NCI-H2196 (cell line): ENCODE data around the gene MPP7.
"Not testable (repeated sequence)": the region's sequence is repeated elsewhere in the genome, so short reads cannot be mapped to it uniquely, and the experiment has no call there.

Source experiments
- DNase-seq: peaks from one replicate; lab custom pipeline; 2025; ENCODE audit not compliant: unreplicated experiment; lab: John Stamatoyannopoulos, UW

MPP7 gene

DNA sequence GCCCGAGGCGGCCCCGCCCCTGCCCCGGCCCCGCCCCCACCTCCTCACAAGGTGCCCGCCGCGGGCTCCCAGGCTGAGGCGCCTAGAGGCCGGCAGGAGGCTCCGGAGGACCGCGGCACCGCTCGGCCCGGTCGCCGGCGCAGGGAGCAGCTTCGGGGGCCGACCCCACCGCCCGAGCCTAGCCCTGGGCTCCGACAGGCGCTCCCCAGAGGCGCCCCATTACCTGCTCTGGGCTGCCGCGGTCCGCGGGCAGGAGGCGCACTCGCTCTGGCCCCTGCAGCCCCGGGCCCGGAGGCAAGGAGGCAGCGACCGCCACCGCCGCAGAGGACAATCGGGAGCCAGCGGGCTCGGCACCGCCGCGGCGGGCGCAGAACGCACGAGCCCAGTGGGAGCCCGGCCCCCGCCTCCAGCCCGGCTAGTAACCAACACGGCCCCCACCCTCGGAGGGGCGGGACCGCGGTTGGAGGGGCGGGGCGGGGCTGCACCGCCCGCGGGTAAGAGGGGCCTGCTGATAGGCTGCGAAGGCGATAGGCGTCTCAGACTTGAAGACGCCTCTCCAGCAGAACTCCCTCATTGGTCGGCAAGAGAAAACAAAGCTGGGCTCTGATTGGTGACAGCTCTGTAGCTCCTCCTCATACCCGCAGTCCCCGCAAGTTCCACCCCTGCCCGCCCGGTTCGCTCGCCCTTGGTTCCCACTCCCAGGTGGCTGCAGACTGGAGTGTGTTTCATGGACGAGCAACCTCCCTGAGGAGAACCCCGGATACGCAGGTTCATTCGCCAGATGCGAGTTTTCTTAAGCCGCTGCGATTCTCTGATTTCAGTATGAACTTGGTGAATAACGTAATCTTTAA, at the start of gene MPP7:
Gene MPP7 (minus strand): TSS at position 427 of the 851 bp plus-strand sequence. CDS start 64,460 bp downstream, outside the sequence.
- peak; percentile 83 for DNase-seq

DNA sequence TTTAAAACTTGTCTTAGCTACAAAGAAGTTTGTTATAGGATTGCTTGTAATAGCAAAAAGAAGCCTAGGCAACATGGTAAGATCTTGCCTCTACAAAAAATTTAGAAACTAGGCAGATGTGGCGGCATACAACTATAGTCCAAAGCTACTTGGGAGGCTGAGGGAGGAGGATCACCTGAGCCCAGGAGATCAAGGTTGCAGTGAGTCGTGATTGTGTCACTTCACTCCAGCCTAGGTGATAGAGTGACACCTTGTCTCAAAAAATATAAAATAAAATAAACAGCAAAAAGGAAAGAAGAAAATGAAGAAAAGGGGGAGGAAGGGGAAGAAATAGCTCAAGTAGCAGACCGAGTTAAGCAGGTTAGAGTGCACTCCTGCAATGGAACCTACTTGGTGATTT, 47.0 kb upstream of the MPP7 start:
- DNase-seq = no peak

DNA sequence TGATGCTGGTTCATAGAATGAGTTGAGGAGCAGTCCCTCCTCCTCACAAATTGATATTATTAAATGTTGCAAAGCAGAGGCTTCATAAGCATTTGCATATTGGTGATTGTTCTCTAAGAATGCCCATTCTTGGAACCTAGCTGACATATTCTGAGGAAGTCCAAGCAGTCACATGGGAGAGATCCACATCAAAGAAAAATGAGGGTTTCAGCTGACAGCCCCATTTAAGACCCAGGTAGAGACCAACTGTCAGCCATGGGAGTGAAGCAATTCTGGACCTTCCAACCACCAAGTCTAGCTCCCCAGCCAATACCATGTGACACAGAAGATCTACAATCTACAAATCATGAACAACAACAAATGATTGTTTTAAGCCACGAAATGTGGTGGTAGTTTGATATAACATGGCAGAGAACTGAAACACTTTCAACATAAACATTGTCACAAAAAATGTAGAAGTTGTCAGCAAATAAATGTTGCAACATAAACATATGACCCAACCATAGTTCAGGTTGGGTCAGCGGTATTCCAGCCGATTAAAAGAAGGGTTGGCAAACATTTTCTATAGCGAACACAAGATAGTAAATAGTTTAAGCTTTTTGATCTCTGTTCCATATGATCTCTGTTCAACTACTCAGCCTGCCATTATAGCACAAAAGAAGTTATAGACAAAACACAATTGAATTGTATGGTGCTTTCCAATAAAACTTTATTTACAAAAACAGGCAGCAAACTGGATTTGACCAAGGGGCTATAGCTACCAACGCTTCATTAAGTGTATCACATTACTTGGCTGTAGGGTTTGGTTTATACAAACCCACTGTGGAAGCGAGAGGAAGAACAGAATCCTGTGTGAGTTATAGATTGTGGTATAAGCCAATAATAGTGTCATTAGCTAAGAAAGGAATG, 41.4 kb upstream of the MPP7 start:
- DNase-seq = no peak

DNA sequence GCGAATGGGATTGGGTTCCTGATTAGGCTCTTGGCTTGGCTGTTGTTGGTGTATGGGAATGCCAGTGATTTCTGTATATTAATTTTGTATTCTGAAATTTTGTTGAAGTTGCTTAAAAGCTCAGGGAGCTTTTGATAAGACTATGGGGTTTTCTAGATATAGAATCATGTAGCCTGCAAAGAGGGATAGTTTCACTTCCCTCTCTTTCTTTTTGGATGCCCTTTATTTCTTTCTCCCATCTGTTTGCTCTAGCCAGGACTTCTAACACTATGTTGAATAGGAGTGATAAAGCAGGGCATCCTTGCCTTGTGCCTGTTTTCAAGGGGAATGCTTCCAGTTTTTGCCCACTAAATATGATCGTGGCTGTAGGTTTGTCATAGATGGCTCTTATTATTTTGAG, 40.4 kb upstream of the MPP7 start:
- DNase-seq = no peak

DNA sequence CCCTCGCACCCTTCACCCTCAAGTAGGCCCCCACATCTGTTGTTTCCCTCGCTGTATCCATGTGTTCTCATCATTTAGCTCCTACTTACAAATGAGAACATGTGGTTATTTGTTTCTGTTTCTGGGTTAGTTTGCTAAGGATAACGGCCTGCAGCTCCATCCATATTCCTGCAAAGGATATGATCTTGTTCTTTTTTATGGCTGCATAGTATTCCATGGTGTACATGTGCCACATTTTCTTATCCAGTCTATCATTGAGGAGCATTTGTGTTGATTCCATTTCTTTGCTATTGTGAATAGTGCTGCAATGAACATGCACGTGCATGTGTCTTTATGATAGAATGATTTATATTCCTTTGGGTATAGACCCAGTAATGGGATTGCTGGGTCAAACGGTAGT, 38.8 kb upstream of the MPP7 start:
- DNase-seq = not testable (repeated sequence)

DNA sequence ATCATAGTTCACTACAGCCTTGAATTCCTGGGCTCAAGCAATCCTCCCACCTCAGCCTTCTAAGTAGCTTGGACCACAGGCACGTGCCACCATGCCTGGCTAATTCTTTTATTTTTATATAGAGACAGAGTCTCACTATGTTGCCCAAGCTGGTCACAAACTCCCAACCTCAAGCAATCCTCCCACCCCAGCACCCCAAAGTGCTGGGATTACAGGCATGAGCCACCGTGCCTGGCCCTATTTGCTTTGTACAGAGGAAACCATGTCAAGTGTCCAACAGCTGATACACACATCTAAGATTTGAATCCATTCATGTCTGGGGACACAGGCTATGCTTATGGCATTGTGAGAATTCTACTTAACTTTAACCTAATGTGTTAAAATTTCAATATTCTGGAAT, 29.9 kb upstream of the MPP7 start:
- DNase-seq = no peak

DNA sequence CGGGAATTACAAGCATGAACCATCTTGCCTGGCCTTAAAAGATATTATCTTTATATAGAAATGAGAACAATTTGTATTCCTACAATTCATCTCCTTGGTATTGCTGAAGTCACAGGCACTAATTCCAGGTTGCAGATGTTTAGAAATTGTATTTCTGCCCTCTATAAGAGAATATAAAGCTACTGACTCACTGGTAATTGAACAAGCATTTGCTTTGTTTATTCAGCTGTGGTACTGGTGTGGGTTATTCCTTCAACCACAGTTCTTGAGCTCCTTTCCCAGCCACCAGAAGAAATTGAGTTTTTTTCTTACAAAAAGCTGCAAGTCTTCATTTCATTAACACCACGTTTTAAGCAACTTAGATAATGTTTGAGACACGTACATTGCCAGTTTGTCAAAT, 29.0 kb upstream of the MPP7 start:
- DNase-seq = no peak

DNA sequence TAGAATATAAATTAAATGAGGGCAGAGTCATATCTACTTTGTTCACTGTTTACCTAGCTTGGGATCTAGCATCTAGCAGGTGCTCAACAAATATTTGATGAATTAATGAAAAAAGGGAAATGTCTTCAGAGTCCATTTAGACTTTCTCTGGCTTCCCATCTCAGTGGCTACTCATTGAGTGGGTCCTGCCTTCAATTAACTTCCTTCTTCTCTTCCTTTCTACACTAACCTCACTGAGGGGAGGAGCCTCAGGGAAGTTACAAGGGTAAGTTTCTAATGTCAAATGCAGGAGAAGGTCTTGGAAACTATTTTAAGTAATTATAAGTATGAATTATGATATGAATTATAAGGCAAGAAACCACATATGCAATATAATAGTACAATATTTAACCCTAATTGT, 28.2 kb upstream of the MPP7 start:
- DNase-seq = no peak

DNA sequence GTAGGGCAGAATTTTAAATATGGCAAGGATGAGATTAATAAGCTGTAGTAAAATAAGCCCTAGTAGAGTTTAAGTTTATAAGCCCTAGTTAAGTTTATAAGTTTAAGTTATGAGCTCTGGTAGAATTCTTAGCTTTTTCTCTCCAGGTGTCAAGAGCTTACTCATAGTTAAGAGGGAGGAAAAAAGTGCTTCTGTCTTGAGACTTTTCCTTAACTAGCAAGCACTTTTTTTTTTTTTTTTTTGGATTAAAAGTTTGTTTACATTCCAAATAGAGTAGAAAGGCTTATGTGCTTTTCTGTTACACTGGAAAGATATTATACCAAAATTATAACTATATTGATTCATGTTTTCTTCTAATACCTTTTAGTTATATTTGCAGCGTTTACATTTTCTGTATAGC, 25.5 kb upstream of the MPP7 start:
- DNase-seq = no peak

DNA sequence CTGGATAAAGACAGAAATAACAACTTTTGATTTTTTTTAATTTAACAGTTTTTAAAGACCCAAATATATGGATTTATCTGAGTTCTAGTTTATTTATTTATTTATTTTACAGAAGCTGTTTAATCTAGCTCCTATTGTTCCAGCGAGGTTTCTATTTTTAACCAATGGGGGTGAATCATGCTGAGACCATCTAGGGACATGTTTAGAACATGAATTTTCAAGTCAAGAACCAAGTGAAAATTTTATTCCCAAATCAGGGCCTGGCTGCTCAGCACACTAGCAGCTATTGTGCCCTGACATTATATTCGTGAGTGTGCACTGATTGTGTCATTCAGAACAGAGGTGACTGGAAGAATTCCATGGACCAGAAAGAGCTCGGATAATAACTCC, 24.6 kb upstream of the MPP7 start:
- DNase-seq = no peak

DNA sequence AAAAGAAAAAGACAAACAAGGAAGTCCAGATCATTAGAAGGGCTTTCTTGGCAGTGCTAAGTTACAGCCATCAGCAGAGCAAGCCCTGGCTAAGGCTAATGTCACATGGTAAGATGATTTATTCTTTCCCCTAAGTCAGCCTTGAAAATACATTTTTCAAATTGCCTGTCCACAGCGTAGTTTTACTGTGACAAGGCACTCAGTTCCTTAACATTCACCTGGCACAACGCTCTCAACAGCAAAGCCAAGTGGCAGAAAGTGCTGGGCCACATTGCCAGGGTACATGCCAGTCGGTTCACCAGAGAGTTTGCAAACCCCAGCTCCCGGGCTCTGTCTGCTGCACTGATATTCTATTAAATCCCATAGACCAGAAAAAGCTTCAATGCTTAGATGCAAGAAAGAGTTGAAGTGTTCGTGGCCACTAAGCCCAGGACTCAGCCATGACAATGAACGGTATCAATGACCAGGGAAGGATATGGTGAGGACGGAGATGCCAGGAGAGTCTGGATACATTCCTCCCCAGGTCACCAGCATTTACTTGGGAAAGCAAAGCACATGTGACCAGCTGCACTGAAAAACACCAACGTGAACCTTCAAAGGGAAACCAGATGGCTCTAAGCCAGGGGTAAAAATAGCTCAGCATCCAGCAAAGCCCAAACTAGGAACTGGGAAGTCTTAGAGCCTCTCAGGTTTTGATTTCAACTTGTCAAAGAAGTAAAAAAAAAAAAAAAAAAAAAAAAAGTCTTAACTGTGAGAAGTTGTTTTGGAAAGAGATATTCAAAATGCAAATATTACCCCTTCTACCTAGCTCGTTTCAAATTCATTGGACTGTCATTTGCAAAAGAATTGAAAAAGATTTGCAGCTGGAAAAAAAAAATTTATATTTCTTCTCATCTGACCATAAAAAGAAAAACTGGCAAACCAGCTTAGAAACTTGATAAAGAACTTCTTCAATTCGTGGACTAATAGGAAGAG, 23.9 kb upstream of the MPP7 start:
- DNase-seq = no peak

DNA sequence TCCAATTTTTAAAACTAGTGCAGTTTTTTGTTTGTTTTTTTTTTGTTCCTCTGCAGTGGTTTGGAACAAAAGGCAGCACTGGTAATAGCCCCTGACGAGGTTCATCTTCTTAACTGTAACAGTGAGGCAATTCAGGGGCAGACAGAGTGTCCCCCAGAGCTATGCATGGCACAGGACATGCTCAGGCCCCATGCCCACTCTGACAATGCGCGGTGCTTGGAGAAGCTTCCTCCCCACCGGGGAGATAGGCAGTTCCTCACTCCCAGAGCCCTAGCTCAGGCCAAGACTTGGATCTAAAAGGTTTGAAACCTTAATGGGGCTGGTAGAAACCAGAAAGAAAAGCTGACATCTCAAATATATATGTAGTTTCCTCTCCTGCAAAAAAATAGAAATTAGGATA, 17.9 kb upstream of the MPP7 start:
- DNase-seq = no peak

DNA sequence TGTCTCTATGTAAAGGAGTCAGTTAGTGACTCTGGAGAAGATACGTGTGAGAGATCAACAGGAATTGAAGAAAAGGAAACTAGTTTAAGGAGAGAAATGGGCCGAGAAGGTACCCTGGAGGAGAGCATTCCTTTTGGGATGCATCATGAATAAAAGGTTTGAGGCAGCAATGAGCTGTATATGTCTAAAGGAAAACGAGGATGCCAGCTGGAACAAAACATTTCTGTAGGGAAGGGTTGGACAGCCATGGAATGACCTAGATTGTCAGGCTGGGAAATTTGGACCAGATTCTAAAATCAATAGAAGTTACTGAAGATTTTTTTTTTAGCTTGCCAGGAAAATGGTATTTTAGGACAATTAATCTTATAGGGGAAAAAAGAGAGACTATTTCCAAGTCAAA, 17.2 kb upstream of the MPP7 start:
- no peak for DNase-seq

DNA sequence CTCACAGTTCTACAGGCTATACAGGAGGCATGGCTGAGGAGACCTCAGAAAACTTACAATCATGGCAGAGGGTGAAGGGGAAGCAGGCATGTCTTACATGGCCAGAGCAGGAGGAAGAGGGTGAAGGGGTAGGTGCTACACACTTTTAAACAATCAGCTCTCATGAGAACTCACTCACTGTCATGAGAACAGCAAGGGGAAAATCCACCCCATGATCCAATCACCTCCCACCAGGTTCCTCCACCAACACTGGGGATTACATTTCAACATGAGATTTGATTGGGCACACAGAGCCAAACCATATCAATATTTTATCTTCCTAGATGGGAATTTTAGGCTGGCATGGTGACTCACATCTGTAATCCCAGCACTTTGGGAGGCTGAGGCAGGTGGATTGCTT, 16.2 kb upstream of the MPP7 start:
- not testable (repeated sequence) for DNase-seq

DNA sequence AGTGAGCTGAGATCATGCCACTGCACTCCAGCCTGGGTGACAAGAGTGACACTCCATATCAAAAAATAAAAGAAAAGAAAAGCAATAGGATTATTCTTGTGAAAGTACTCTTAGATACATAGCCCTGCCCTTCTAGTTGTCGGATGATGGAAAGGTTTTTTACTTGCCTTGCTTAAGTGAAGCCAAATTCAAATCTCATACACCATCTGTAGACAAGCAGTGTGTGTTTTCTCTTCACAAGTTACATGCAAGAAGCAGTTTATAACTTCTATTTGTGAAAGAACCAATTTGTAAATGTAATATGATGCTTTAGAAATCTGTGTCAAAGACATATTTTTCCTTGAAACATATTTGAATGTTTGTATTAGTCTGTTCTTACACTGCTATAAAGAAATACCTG, 15.8 kb upstream of the MPP7 start:
- DNase-seq = no peak

DNA sequence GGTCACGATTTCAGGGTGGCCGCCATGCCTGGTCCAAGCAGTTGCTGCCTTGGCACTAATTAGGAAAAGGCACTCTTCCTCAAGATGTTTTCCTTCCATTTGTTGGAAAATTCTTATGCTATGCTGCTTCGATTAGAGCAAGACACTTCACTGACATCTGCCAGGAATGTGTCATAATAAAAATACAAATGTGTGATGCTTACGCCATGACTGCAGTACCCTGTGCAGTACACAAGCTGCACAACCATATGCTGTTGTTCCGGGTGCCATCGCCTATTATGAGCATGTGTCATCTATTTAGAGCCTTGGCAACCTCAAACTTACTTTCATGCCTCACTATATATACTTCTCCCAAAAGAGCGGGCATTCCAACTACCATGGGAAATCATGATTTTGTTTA, 14.9 kb upstream of the MPP7 start:
- no peak for DNase-seq

DNA sequence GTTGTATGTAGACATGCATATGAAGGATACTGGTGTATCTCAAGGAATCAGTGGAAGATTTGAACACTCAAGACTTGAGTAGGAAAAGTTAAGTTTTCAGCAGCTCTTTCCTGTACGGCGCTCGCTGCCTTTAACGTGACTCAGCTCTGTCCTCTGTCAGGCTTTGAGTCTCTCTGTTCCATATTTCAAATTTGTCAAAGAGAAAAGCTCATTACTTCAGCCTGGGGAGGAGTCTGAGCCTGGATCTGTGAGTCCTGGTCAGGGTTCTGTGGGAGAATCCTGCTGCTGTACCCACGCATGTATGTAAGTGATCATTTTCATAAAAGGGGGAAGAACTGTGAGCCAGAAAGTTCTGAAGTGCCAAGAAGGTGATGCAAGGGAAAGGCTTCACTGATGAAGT, 13.8 kb upstream of the MPP7 start:
- no peak for DNase-seq

DNA sequence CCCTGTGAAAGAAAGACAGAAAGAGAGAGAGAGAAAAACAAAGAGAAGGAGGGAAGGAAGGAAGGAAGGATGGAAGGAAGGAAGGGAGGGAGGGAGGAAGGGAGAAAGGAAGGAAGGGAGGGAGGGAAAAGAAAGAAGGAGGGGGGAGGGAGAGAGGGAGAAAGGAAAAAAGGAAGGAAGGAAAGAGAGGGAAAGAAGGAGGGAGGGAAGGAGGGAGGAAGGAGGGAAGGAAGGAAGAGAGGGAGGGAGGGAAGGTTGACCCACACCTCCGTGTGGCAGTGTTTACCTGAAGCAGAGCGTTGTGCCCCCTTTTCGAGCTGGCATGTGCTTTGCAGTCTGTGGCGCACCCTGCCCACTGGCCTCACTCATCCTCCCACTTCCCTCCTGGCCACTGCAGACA, 12.3 kb upstream of the MPP7 start:
- no peak for DNase-seq

DNA sequence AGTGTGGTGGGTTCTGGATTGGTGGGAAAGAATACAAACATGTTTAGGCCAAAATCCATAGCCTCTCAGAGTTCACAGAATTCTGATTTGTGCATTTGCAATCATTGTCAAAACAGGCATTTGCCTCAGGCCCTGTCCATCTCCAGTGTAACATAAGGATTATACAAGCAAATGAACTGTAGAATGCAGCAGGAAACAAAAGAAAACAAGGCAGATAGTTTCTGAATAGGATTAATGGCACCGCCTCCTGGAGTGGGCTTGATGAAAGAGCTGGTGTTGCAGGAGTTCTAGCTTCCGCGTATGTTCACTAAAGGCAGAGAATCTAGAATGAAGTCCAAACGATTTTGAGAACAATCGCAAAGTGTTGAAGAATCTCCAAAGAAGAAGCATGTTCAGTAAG, 11.3 kb upstream of the MPP7 start:
- no peak for DNase-seq

DNA sequence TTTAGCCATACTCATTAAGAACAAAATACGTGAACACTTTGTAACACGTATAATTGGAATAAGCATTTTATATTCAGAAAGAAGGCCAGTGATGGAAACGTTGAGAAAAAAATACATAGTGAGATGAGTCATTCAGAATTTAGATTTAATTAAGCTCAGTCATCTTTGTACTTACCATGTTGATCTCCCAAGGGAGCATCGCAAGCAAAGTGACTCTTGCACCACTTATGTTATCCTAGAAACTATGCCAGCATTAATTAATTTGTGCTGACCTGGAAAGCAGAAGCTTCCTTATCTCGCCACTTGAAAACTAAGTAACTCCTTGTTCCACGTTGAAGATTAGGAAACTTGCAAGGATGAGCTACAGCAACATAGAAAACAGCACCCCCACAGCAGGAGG, 9.7 kb upstream of the MPP7 start:
- DNase-seq = no peak

DNA sequence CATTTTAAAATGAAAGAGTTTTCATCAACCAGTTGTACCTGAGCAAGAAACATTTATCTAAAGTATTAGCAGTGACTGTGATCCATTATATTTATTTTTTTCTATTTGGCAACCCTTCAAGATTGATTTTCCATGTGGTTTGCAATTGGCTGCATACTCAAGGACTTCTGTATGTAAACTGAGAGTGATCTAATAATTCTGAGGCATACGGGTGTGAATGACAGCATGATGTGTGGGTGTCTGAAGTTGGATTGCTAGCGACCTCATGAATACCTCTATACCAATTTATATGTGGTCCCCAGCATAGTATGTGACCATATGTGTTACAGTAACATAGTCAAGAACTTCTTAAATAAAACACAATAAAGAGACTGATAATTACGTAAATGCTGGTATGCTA, 8.2 kb upstream of the MPP7 start:
- no peak for DNase-seq
